H1 (cell line): ENCODE measurements around the gene ARRB1.
"Not testable (repeated sequence)": the region's sequence is repeated elsewhere in the genome, so short reads cannot be mapped to it uniquely, and the experiment has no call there.

ENCODE experiments used
- ASH2L ChIP-seq: fragments of 200-600, 300-600 bp; sonication (generic); IDR thresholded peaks from one replicate; pipeline ENCODE4 v1.7.1; 2017; ENCODE audit warnings: low read length
- CREB1 ChIP-seq: IDR thresholded peaks from 2 replicates; pipeline ENCODE4 v1.6.1; 2012; ENCODE audit warnings: inconsistent platforms
- GABPA ChIP-seq: IDR thresholded peaks from 2 replicates; pipeline ENCODE4 v1.6.1; 2011; ENCODE audit warnings: mild to moderate bottlenecking, low read length, moderate library complexity, borderline replicate concordance; ENCODE audit not compliant: insufficient read depth
- HDAC6 ChIP-seq: IDR thresholded peaks from one replicate; pipeline ENCODE4 v1.7.1; 2012; ENCODE audit warnings: low read depth, mild to moderate bottlenecking, inconsistent platforms, low read length, moderate library complexity
- JUND ChIP-seq: IDR thresholded peaks from 2 replicates; pipeline ENCODE4 v1.6.1; 2011; ENCODE audit warnings: mild to moderate bottlenecking, improper control_type of control experiment, low read length
- NANOG ChIP-seq: IDR thresholded peaks from 2 replicates; pipeline ENCODE4 v1.6.1; 2011; ENCODE audit warnings: low read length, low read depth, mild to moderate bottlenecking, inconsistent platforms; ENCODE audit not compliant: insufficient read depth, poor library complexity, severe bottlenecking
- POLR2A ChIP-seq, 2 experiments: IDR thresholded peaks; 1 replicate in 1 of 2; 2 replicates in 1 of 2; pipeline ENCODE4 v1.6.1; 2011; ENCODE audit warnings: low read depth in 2 of 2, low read length in 2 of 2, mild to moderate bottlenecking in 2 of 2; ENCODE audit errors: control extremely low read depth in 1 of 2
- POLR2AphosphoS5 ChIP-seq: IDR thresholded peaks from 2 replicates; pipeline ENCODE4 v1.6.1; 2011; ENCODE audit warnings: low read depth, low read length
- SUZ12 ChIP-seq: fragments of 200-600 bp; sonication (generic); IDR thresholded peaks from 2 replicates; pipeline ENCODE4 v1.6.1; 2012; ENCODE audit warnings: mild to moderate bottlenecking, inconsistent platforms, low read length, moderate library complexity, mixed read lengths
- TAF1 ChIP-seq: IDR thresholded peaks from 2 replicates; pipeline ENCODE4 v1.6.1; 2011; ENCODE audit warnings: mild to moderate bottlenecking, low read depth, low read length
- TAF7 ChIP-seq: optimal IDR thresholded peaks from 2 replicates; pipeline ENCODE3; 2011; ENCODE audit warnings: low read depth, mild to moderate bottlenecking, inconsistent platforms, low read length, moderate library complexity, borderline replicate concordance
- TEAD4 ChIP-seq: IDR thresholded peaks from 2 replicates; pipeline ENCODE4 v1.6.1; 2012; ENCODE audit warnings: low read depth, low read length, inconsistent platforms, mixed read lengths
- TF ChIP-seq, protein P1 (sequence below), 3 experiments: IDR thresholded peaks; 1 replicate in 2 of 3; 2 replicates in 1 of 3; pipeline versions ENCODE4 v1.5.1 to v1.6.1; 2011; ENCODE audit warnings: low read length in 3 of 3, mild to moderate bottlenecking in 3 of 3, inconsistent platforms in 2 of 3, low read depth in 1 of 3, moderate library complexity in 1 of 3; ENCODE audit not compliant: insufficient read depth in 1 of 3; ENCODE audit errors: control extremely low read depth in 1 of 3

DNA sequence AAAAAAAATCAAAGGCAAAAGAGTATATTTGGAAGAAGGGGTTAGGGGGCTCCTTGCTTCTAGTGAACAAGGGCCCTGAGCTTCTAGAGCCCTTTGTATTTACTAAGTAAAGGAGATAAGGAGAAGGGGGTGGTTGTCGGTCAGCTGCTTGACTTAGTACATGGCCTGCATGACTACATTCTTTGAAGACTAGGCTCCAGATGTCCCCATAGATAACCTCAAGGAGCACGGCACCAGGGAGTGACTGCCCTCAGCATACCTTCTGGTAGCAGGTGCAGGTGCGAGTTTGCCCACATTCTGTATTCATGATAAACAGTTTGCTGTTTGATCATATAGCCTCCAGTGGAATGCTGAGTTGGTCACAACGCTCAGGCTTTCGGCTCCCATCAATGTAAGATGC is 15.4 kb upstream of the ARRB1 start:
- TF ChIP-seq, protein P1, sequence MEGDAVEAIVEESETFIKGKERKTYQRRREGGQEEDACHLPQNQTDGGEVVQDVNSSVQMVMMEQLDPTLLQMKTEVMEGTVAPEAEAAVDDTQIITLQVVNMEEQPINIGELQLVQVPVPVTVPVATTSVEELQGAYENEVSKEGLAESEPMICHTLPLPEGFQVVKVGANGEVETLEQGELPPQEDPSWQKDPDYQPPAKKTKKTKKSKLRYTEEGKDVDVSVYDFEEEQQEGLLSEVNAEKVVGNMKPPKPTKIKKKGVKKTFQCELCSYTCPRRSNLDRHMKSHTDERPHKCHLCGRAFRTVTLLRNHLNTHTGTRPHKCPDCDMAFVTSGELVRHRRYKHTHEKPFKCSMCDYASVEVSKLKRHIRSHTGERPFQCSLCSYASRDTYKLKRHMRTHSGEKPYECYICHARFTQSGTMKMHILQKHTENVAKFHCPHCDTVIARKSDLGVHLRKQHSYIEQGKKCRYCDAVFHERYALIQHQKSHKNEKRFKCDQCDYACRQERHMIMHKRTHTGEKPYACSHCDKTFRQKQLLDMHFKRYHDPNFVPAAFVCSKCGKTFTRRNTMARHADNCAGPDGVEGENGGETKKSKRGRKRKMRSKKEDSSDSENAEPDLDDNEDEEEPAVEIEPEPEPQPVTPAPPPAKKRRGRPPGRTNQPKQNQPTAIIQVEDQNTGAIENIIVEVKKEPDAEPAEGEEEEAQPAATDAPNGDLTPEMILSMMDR (IDR thresholded peaks at IDR 0.05; ENCODE audit: control extremely low read depth in 1 of 3, insufficient read depth in 1 of 3, low read depth in 1 of 3, low read length in 3 of 3): not testable (repeated sequence)
- TF ChIP-seq TAF7; SUZ12; GABPA; CREB1; NANOG; JUND; POLR2A (IDR thresholded peaks at IDR 0.05; ENCODE audit: control extremely low read depth in 1 of 2, low read depth in 2 of 2, low read length in 2 of 2); TAF1; ASH2L; POLR2AphosphoS5; TEAD4; HDAC6: not testable (repeated sequence)
